ENCODE measurements around the gene LIPC.
A peak's percentile ranks its signal among the peaks of the same experiment; 100 is the strongest.

LIPC gene

GRCh38 chr15:58565619-58566018, 133.8 kb downstream of the LIPC start:
- no peak for TF ChIP-seq JUND (IDR thresholded peaks at IDR 0.05; ENCODE audit: low read depth)
- in situ Hi-C loops (cut with HindIII; ENCODE audit: low pct_unique_long_range_greater_than_20kb, low sequenced_read_pairs) = no loop called here
- no peak for DNase-seq (ENCODE audit: low read depth in 1 of 2, low spot score in 1 of 2)

GRCh38 chr15:58566029-58566428, 134.2 kb downstream of the LIPC start:
- TF ChIP-seq JUND (IDR thresholded peaks at IDR 0.05; ENCODE audit: low read depth) = no peak
- in situ Hi-C loops (cut with HindIII; ENCODE audit: low pct_unique_long_range_greater_than_20kb, low sequenced_read_pairs) = no loop called here
- no peak for DNase-seq (ENCODE audit: low read depth in 1 of 2, low spot score in 1 of 2)

GRCh38 chr15:58568157-58568571, 136.4 kb downstream of the LIPC start:
- peak in 1 of 2 experiments; percentile 50 for DNase-seq (ENCODE audit: low read depth in 1 of 2, low spot score in 1 of 2)
- no peak for TF ChIP-seq JUND (IDR thresholded peaks at IDR 0.05; ENCODE audit: low read depth)
- in situ Hi-C loops (cut with HindIII; ENCODE audit: low pct_unique_long_range_greater_than_20kb, low sequenced_read_pairs) = no loop called here

- TF ChIP-seq JUND (IDR thresholded peaks at IDR 0.05; ENCODE audit: low read depth) = no peak
- no peak for DNase-seq (ENCODE audit: low read depth in 1 of 2, low spot score in 1 of 2)
- in situ Hi-C loops (cut with HindIII; ENCODE audit: low pct_unique_long_range_greater_than_20kb, low sequenced_read_pairs) = no loop called here
These were observed 137.7 kb downstream of the LIPC start for GRCh38 chr15:58569455-58569854.

- in situ Hi-C loops (cut with HindIII; ENCODE audit: low pct_unique_long_range_greater_than_20kb, low sequenced_read_pairs) = no loop called here
- no peak for TF ChIP-seq JUND (IDR thresholded peaks at IDR 0.05; ENCODE audit: low read depth)
- DNase-seq (ENCODE audit: low read depth in 1 of 2, low spot score in 1 of 2) = no peak
These were observed 139.7 kb downstream of the LIPC start for GRCh38 chr15:58571491-58571890.

- in situ Hi-C loops (cut with HindIII; ENCODE audit: low pct_unique_long_range_greater_than_20kb, low sequenced_read_pairs) = no loop called here
- no peak for DNase-seq (ENCODE audit: low read depth in 1 of 2, low spot score in 1 of 2)
- TF ChIP-seq JUND (IDR thresholded peaks at IDR 0.05; ENCODE audit: low read depth) = no peak
These were observed 140.7 kb downstream of the LIPC start for GRCh38 chr15:58572521-58572920.

- no peak for DNase-seq (ENCODE audit: low read depth in 1 of 2, low spot score in 1 of 2)
- no peak for TF ChIP-seq JUND (IDR thresholded peaks at IDR 0.05; ENCODE audit: low read depth)
- in situ Hi-C loops (cut with HindIII; ENCODE audit: low pct_unique_long_range_greater_than_20kb, low sequenced_read_pairs) = no loop called here
These were observed 141.5 kb downstream of the LIPC start for GRCh38 chr15:58573270-58573669.

GRCh38 chr15:58574631-58575030, 142.8 kb downstream of the LIPC start:
- no peak for TF ChIP-seq JUND (IDR thresholded peaks at IDR 0.05; ENCODE audit: low read depth)
- no peak for DNase-seq (ENCODE audit: low read depth in 1 of 2, low spot score in 1 of 2)
- in situ Hi-C loops (cut with HindIII; ENCODE audit: low pct_unique_long_range_greater_than_20kb, low sequenced_read_pairs) = no loop called here

GRCh38 chr15:58575045-58575786, 143.4 kb downstream of the LIPC start:
- in situ Hi-C loops (cut with HindIII; ENCODE audit: low pct_unique_long_range_greater_than_20kb, low sequenced_read_pairs) = no loop called here
- DNase-seq (ENCODE audit: low read depth in 1 of 2, low spot score in 1 of 2) = no peak

GRCh38 chr15:58576657-58577056, 144.9 kb downstream of the LIPC start:
- DNase-seq (ENCODE audit: low read depth in 1 of 2, low spot score in 1 of 2) = no peak
- no peak for TF ChIP-seq JUND (IDR thresholded peaks at IDR 0.05; ENCODE audit: low read depth)
- in situ Hi-C loops (cut with HindIII; ENCODE audit: low pct_unique_long_range_greater_than_20kb, low sequenced_read_pairs) = no loop called here

More at GRCh38 chr15:58575045-58575786, 143.4 kb downstream of the LIPC start:
- TF ChIP-seq JUND (IDR thresholded peaks at IDR 0.05; ENCODE audit: low read depth) = no peak

- TF ChIP-seq JUND (IDR thresholded peaks at IDR 0.05; ENCODE audit: low read depth) = no peak
- DNase-seq (ENCODE audit: low read depth in 1 of 2, low spot score in 1 of 2) = no peak
- in situ Hi-C loops (cut with HindIII; ENCODE audit: low pct_unique_long_range_greater_than_20kb, low sequenced_read_pairs) = no loop called here
These were observed 150.4 kb downstream of the LIPC start for GRCh38 chr15:58582160-58582559.

GRCh38 chr15:58583171-58583908, 151.5 kb downstream of the LIPC start:
- DNase-seq (ENCODE audit: low read depth in 1 of 2, low spot score in 1 of 2) = no peak
- TF ChIP-seq JUND (IDR thresholded peaks at IDR 0.05; ENCODE audit: low read depth) = no peak
- in situ Hi-C loops (cut with HindIII; ENCODE audit: low pct_unique_long_range_greater_than_20kb, low sequenced_read_pairs) = no loop called here

- DNase-seq (ENCODE audit: low read depth in 1 of 2, low spot score in 1 of 2) = no peak
- in situ Hi-C loops (cut with HindIII; ENCODE audit: low pct_unique_long_range_greater_than_20kb, low sequenced_read_pairs) = no loop called here
- TF ChIP-seq JUND (IDR thresholded peaks at IDR 0.05; ENCODE audit: low read depth) = no peak
These were observed 153.1 kb downstream of the LIPC start for GRCh38 chr15:58584789-58585461.

All from T47D (cell line).